GM12892 (cell line): ENCODE measurements around the gene DDX50.
"Not testable (repeated sequence)": the region's sequence is repeated elsewhere in the genome, so short reads cannot be mapped to it uniquely, and the experiment has no call there.

Source experiments
- POLR2A ChIP-seq: IDR thresholded peaks from 2 replicates; pipeline ENCODE4 v1.6.1; 2011; ENCODE audit warnings: low read depth, low read length, control low read depth
- TAF1 ChIP-seq: IDR thresholded peaks from 2 replicates; pipeline ENCODE4 v1.6.1; 2011; ENCODE audit warnings: low read depth, mild to moderate bottlenecking, control low read depth, low read length, borderline replicate concordance

DNA sequence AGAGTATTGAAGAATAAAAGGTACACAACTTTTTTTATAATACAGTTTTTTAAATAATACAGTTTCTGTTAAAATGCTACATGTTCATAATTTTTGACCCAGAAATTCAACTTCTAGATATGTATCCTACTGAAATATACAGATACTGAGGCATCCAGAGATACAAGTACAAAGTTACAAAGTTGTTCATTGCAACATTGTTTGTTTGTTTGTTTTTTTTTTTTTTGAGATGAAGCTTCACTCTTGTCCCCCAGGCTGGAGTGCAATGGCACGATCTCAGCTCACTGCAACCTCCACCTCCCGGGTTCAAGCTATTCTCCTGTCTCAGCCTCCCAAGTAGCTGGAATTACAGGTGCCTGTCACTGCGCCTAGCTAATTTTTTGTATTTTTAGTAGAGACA, 31.7 kb downstream of the DDX50 start:
- TF ChIP-seq POLR2A, TAF1: not testable (repeated sequence)
